Measurements from ENCODE around the gene ITIH5.

The ITIH5 gene

DNA sequence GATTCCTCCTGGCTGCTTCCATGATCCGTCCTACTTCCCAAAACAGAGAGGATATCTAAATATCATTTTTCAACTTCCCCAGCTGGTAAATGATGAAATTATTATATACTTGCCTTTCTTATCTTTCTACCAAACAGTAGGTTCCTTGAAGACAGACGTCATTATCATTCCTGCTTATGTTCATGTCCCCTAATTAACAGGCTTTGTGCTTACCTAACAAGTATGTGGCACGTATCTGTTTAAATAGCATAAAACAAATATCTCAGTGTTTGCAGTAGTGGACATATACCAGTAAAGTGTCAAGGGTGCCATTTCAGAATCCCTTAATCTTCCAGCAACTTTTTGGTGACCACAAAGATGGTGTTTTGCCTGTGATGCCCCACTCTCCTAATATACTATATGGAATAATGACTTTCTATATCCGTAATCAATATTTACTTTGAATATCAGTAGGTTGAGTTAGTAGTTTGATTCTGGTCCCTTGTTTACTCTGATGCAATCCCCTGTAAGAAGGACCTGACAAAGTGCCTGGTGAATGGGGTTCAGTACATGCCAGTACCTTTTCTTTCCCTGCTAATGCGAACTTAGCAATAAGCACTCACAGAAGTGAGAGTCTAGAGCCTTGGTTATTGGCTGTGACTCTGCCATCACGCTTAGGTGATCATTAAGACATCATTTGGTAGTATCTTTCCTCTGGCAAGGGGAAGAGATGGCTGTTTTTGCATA, 124.4 kb downstream of the ITIH5 start:
- no peaks in the 10 kb centered on the region for H3K4me1 ChIP-seq (ENCODE audit: low read depth, poor library complexity, severe bottlenecking)
- H3K27me3 ChIP-seq (ENCODE audit: insufficient read depth, low read depth) = no peaks in the 10 kb centered on the region
- no peaks in the 10 kb centered on the region for H4K20me1 ChIP-seq (ENCODE audit: insufficient read depth)
- H3K4me2 ChIP-seq = no peak overlapping the region
- no peak overlapping the region for H2AFZ ChIP-seq (ENCODE audit: low read depth)
- TF ChIP-seq, protein P1, sequence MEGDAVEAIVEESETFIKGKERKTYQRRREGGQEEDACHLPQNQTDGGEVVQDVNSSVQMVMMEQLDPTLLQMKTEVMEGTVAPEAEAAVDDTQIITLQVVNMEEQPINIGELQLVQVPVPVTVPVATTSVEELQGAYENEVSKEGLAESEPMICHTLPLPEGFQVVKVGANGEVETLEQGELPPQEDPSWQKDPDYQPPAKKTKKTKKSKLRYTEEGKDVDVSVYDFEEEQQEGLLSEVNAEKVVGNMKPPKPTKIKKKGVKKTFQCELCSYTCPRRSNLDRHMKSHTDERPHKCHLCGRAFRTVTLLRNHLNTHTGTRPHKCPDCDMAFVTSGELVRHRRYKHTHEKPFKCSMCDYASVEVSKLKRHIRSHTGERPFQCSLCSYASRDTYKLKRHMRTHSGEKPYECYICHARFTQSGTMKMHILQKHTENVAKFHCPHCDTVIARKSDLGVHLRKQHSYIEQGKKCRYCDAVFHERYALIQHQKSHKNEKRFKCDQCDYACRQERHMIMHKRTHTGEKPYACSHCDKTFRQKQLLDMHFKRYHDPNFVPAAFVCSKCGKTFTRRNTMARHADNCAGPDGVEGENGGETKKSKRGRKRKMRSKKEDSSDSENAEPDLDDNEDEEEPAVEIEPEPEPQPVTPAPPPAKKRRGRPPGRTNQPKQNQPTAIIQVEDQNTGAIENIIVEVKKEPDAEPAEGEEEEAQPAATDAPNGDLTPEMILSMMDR (conservative IDR thresholded peaks at IDR 0.05; ENCODE audit: low read depth, low read length) = no peak
- no peaks in the 10 kb centered on the region for H3K36me3 ChIP-seq (ENCODE audit: insufficient read depth)
- no peak overlapping the region for H3K9ac ChIP-seq
- H3K79me2 ChIP-seq (ENCODE audit: insufficient read depth, low read depth) = no peaks in the 10 kb centered on the region
- no peak overlapping the region for H3K4me3 ChIP-seq (IDR thresholded peaks at IDR 0.05; ENCODE audit: insufficient read depth, low read depth, low read length)
- no peak overlapping the region for H3K27ac ChIP-seq

DNA sequence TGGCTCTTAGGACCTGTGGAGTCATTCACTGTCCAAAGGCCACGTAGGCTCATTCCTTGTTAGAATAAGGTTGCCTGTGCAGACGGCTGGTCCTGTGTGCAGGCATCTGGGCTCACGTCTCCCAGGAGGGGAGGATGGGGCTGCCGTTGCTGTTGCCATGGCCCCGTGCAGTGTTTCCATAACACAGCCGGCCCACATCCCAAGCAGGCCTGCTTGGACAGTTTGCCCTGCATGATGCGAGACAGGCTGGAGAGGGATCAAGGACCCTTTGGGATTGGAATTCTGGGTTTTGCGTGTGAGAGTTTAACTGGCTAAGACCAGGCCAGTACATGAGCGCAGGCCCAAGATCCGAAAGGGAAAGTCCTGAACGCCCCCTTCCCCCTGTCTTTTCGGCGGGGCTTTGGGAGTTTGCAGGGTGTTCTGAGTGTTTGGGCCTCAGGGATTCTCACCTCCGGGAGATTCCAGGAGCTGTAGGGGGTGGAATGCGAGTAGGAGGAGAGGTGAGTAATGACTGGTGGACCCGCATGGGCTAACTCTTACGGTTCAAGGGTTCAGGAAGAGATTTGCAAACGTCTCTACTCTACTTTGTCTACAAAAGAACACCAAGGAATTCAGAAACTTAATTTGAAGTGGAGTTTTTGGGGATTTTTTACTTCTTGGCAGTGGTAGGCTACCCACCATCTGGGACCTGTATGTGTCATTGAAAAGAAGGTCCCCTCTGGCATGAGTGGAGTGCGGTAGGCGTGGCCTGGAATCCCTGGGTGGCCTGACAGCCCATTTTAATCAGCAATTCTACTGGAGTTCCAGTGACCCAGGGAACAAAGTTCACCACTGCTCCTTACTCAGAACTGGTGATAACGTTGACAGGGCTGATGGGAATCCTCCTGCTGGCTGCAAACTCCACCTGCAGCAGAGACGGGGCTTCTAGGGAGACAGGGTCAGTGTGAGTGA, 125.4 kb downstream of the ITIH5 start:
- H3K4me1 ChIP-seq (ENCODE audit: low read depth, poor library complexity, severe bottlenecking) = no peaks in the 10 kb centered on the region
- H3K27ac ChIP-seq = no peak overlapping the region
- no peaks in the 10 kb centered on the region for H4K20me1 ChIP-seq (ENCODE audit: insufficient read depth)
- H3K4me2 ChIP-seq = no peak overlapping the region
- H3K27me3 ChIP-seq (ENCODE audit: insufficient read depth, low read depth) = no peaks in the 10 kb centered on the region
- no peaks in the 10 kb centered on the region for H3K79me2 ChIP-seq (ENCODE audit: insufficient read depth, low read depth)
- no peak overlapping the region for H3K4me3 ChIP-seq (IDR thresholded peaks at IDR 0.05; ENCODE audit: insufficient read depth, low read depth, low read length)
- no peak overlapping the region for H2AFZ ChIP-seq (ENCODE audit: low read depth)
- H3K36me3 ChIP-seq (ENCODE audit: insufficient read depth) = no peaks in the 10 kb centered on the region
- no peak overlapping the region for H3K9ac ChIP-seq
- TF ChIP-seq, protein P1 (conservative IDR thresholded peaks at IDR 0.05; ENCODE audit: low read depth, low read length) = no peak

DNA sequence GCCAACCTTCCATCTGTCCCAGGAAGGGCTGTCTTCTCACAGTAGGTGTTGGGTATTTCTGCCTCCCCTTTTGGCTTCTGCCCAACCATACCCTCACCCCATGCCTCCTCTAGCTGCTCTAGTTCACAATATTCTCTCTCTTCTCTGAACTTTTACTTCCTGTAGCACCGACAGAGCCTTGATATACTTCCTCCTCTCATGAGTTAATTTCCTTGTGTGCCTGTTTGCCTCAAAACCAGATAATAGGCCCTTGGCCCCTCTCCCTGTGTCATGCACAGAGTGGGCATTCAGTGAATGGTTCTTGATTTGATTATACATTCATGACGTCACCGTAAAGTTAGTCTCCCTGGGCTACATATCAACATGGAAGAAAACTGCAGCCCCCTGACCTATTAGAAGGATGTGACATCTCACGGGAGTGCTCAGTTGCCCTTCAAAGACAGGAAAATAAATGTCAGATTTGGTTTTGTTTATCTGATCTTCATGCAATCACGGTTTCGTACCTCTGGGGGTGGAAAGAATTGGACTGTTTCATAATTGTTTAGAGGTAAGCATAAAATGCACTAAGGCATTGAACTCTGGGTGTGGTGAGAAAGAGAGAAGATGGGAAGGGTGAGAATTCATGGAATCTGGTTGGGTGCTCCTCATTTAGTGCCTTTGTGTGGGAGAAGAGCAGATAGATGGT, 127.7 kb downstream of the ITIH5 start:
- TF ChIP-seq, protein P1 (conservative IDR thresholded peaks at IDR 0.05; ENCODE audit: low read depth, low read length) = no peak
- H3K27me3 ChIP-seq (ENCODE audit: insufficient read depth, low read depth) = no peaks in the 10 kb centered on the region
- H3K9ac ChIP-seq = no peak overlapping the region
- H3K4me3 ChIP-seq (IDR thresholded peaks at IDR 0.05; ENCODE audit: insufficient read depth, low read depth, low read length) = no peak overlapping the region
- no peaks in the 10 kb centered on the region for H3K36me3 ChIP-seq (ENCODE audit: insufficient read depth)
- H3K79me2 ChIP-seq (ENCODE audit: insufficient read depth, low read depth) = no peaks in the 10 kb centered on the region
- no peaks in the 10 kb centered on the region for H4K20me1 ChIP-seq (ENCODE audit: insufficient read depth)
- H3K27ac ChIP-seq = no peak overlapping the region
- H3K4me1 ChIP-seq (ENCODE audit: low read depth, poor library complexity, severe bottlenecking) = no peaks in the 10 kb centered on the region
- H2AFZ ChIP-seq (ENCODE audit: low read depth) = no peak overlapping the region
- no peak overlapping the region for H3K4me2 ChIP-seq

DNA sequence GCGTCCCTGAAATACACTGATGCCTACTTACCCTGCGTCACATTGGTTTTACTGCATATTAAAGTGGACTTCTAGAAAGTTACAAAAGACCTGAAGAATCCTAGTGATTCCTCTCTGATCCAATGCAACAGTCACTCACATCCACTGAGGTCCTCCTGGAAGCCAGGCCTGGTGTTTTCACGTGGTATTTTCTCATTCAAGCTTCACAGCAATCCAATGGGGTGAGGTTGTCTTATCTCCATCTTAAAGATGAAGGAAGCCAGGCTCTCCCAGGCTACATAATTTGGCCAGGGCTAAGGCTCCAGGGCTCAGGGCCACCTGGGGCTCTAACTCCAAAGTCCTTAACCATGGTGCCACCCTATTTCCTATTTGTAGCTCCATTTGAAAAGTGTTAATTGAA, 129.6 kb downstream of the ITIH5 start:
- no peaks in the 10 kb centered on the region for H4K20me1 ChIP-seq (ENCODE audit: insufficient read depth)

More for the DNA sequence above, 129.6 kb downstream of the ITIH5 start:
- Histone ChIP-seq H3K4me1 (ENCODE audit: low read depth, poor library complexity, severe bottlenecking) (no peaks in the 10 kb centered on the region), H3K4me3 (IDR thresholded peaks at IDR 0.05; ENCODE audit: insufficient read depth, low read depth, low read length) (no peak overlapping the region), H3K27ac (no peak overlapping the region), H3K9ac (no peak overlapping the region), H3K79me2 (ENCODE audit: insufficient read depth, low read depth) (no peaks in the 10 kb centered on the region), H3K4me2 (no peak overlapping the region), H3K27me3 (ENCODE audit: insufficient read depth, low read depth) (no peaks in the 10 kb centered on the region), H3K36me3 (ENCODE audit: insufficient read depth) (no peaks in the 10 kb centered on the region), H2AFZ (ENCODE audit: low read depth) (no peak overlapping the region)
- TF ChIP-seq, protein P1 (conservative IDR thresholded peaks at IDR 0.05; ENCODE audit: low read depth, low read length) = no peak

All from KMS-11 (cell line).